GM19324 (cell line): Measurements from ENCODE around the gene PLET1.
A peak's percentile ranks its signal among the peaks of the same experiment; 100 is the strongest.

Experiments
- ATAC-seq: cut with Tn5 transposase; IDR thresholded peaks from one replicate; pipeline ENCODE4 v1.9.1; 2021; ENCODE audit warnings: mild to moderate bottlenecking, moderate library complexity; ENCODE audit not compliant: unreplicated experiment, low FRiP score

Gene PLET1

GRCh38 chr11:112248201-112248600, 12.5 kb downstream of the PLET1 start:
- no peak for ATAC-seq

DNA sequence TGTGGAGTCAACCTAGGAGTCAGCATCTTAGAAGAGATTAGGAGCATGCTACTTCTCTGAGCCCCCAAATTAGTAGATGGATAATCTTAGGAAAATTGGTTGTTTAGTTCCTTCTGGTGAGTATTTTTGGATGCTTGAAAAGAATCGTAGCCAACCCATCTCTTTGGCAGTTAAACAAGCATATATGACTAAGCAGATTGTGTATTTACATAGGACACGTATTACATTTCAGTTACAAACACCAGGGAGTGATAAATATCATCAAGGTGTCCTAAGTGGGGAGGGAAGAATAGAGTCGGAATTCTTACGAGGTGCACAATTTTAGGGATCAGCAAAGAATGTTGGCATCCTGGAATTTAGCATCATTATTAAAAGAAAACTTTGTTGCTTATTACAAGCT, 13.5 kb downstream of the PLET1 start:
- no peak for ATAC-seq

DNA sequence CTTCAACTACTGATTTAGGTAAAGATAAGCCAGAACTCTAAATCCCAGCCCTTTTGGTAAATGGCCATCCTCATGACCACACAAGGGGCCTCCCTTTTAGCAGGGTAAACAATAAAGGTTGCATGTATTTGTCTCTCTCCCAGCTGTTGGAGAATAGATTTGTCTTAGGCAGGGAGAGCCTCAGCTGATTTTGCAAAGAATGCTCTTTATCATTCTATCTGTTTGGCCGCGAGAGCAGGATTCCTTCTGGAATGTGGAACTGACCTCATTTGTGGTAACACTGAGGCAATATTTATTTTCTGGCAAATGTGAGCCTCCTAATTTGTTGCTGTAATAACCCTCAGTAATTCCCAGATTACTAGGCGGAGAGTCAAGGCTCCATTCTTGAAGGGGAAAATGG, 19.2 kb downstream of the PLET1 start:
- no peak for ATAC-seq

- no peak for ATAC-seq
Observed at GRCh38 chr11:112238041-112238440, 22.6 kb downstream of the PLET1 start.

- no peak for ATAC-seq
Observed at GRCh38 chr11:112237451-112237850, 23.2 kb downstream of the PLET1 start.

GRCh38 chr11:112235750-112236390, 24.8 kb downstream of the PLET1 start:
- no peak for ATAC-seq

GRCh38 chr11:112231952-112232351, 28.7 kb downstream of the PLET1 start:
- ATAC-seq, result no peak

DNA sequence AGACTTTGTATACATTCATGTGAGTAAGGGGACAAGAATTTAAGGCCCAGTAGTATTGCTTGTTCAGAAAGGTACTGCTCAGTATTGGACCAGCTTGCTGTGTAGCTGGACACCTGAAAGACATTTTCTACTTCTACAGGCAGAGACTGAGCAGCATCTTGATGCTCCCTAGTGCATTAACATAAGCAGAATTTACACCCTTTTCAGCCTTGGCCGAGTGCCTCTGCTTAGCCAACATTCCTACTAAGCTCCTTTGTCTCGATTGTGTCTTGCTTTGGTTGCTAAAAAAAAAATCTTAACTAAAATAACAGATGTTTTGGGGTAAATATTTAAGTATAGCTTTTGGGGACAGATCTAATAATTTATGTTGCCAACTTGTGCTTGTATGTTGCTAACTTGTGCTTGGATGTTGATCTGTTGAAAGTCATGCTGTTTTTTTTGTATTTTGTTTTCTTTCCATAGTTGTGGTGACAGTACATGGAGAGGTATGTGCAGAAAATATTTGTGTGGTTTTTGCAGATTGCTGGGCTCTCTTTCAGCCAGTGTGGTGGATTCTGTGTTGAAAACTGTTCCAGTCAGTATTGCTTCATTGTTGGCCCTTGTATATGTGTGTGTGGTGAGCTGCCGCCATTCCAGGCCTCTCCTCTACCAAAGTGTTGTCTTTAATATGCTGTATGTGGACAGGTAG, 30.8 kb downstream of the PLET1 start:
- ATAC-seq, result no peak

DNA sequence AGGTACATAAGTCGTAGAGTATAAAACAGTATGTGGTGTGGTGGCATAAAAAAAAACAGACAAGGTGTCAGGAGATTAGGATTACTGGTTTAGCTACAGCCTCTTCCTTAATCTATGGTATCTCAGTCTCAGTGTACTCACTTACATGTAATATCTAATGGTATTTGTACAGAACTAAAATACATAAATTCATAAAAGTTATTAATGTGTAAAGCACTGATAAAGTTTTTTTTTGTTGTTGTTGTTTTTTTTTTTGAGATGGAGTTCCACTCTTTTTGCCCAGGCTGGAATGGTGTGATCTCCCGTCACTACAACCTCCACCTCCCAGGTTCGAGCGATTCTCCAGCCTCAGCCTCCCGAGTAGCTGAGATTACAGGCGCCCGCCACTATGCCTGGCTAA, 31.5 kb downstream of the PLET1 start:
- ATAC-seq, result no peak

GRCh38 chr11:112228706-112229105, 32.0 kb downstream of the PLET1 start:
- no peak for ATAC-seq

GRCh38 chr11:112227471-112227870, 33.2 kb downstream of the PLET1 start:
- ATAC-seq, result no peak

DNA sequence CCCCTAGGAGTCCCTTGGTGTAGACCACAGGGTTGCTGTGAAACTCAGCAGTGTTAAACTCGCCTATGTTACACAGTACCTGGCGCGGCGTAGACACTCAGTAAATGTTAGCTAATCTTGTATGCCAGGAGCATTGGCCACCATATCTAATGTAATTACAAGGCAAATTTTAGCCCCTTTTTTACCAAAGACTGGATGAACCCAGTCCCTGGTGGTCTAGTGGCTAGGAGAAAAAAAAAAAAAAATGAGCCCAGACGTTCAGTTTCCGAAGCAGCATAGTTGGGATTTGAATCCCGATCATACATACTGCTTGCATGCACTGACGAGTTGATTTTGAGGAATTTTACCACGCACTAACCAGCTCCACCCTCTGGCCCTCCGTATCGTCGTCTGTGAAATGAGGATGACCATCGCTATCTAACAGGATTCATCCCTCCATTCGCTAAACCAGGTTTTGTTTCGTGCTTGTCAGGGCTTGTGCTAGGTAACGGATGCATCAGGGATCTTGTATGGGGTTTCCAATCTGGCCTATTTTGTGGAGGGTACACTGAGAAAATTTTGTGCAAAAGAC, 33.7 kb downstream of the PLET1 start:
- peak; percentile 57 for ATAC-seq

DNA sequence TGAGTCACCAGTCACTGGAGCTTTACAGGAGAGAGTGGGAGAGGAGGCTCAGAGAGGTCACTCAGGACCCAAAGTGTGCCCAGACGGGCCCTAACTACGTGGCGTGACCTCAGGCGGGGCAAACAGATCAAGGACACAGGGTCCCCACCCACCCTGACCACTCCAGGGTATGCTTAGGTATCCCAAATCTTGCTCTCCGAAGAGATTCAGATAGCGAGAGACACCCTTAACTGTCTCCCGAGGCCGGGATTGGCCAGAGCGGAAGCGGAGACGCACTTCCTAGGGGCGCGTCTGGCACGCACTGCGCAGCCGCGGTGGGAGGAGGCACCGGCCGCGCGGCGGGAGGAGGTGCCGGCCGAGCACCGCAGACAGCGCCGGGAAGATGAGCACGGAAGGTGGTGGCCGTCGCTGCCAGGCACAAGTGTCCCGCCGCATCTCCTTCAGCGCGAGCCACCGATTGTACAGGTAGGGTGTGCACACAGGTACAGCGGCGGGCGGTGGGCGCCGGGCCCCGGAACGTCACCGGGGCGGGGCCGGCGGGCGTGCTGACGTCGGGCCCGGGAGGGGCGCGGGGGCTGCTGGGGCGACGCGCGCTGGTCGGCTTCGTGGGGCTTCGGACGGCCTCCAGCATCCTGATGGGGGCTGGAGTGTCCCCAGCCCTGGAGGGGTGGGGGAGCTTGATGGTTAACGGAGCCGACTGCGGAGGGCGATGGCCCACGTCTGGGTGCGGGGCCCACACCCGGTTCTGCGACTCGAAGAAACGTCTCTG, 34.4 kb downstream of the PLET1 start, which contains the start of gene PTS:
Gene PTS (plus strand): TSS at position 367 of the 769 bp plus-strand sequence. CDS start 16 bp downstream, at position 383.
- peak; percentile 98 for ATAC-seq

DNA sequence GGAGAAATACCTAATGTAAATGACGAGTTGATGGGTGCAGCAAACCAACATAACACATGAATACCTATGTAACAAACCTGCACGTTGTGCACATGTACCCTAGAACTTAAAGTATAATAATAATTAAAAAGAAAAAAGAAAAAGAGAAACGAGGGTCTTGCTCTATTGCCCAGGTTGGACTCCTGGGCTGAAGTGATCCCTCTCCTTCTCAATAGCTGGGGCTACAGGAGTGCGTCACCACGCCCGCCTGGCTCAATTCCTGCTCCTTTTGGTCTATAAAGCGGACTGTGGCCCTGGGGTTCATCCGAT, 35.0 kb downstream of the PLET1 start:
- no peak for ATAC-seq

DNA sequence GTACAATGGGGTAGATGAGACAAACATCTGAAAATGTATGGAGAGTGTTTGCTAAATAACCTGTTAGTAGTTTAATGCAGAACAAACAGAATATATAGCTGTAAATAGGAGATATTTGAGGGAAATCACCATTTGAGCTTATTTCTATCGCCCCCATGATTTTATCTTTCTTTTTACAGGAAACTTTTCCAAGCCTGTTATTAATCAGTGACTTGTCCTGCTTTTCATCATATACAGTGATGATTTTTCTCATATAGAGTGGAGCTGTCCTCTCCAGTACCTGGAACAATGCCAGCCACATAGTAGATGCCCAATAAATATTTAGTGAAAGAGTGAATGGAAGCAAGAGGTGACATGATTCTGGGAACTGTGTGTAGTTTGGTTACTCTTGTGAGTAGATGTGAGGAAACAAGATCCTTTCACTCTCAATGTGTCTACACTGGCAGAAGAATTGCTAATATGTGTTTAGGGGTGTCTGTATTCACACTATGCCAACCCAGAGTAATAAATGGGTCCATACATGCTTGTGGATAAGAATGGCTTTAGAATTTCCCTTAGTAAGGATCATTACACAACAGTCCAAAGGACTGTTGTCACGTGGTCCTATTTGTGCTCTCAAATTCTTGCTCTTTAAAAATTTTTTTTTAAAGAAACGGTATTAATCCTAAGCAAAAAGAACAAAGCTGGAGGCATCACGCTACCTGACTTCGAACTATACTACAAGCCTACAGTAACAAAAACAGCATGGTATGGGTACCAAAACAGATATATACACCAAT, 36.7 kb downstream of the PLET1 start:
- ATAC-seq, result no peak

- ATAC-seq, result no peak
Observed at GRCh38 chr11:112223121-112223520, 37.5 kb downstream of the PLET1 start.

GRCh38 chr11:112222303-112222702, 38.4 kb downstream of the PLET1 start:
- no peak for ATAC-seq

DNA sequence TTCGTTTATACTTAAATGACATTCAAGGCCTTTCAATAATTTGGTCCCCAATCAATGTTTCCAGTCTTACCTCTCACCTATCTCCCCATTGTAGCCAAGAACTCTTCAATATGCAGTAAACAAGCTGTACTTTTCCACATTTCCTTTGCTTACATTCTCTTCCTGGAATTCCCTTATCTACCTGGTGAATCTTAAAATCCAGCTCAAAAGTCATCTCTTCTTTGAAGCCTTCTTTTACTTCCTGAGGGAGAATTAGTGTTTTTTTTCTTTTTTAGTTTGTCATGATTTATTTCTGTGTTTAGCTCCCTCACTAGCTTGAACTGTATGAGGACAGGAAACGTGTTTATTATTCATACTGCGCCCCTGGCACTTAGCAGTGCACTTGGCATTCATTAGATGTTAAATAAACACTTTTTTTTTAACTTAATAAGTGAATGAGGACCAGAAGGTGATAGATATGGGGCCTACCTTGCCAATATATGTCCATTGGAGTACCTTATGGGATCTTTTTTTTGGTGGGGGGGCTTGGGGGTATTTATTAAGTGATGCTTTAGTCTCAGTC, 39.3 kb downstream of the PLET1 start:
- no peak for ATAC-seq

DNA sequence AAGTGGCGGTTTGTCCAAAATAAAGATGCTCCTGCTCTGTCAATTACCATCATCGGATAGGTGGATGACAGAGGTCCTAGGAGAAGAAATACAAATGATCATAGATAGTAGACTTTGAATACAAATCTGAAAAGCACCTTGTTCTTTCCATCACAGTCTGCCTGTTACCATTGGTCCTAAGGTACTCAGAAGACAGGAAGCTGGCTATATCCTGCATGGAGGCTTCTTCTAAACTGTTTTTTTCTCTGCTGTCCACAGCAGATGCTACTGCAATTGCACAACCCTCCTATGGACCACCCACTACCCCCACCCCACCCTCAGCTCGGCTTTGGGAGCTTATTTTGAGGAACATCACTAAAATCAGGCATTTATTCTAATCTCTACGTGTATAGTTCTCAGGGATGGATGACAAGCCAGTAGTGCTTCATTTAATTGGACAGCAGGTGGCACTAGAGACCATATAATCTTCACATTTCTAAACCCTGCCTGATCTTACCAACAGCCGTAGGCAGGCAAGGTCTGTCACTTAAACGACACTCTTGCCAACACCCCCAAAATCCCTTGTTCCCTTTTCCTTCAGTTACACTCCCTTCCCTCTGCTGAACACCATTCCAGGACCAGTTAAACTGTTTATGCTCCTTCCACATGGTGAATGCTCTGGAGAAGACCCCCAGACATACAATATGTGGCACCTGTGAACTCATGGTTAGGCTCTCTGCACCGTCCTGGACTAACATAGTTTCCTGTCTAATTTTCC, 41.0 kb downstream of the PLET1 start:
- peak; percentile 89 for ATAC-seq
